SK-N-SH (cell line): ENCODE results near the gene IFITM1. TPM values are rescaled to one million over a fixed set of nuclear protein-coding genes. Genes with fewer than 3 reads are reported as not detected.

Experiments used
- CTCF ChIA-PET: fragments of 300-600, 350-600 bp; formaldehyde crosslinking; extraction: SDS; loops from one replicate; lab custom pipeline; 2021; lab: Yijun Ruan, JAX
- POLR2A ChIA-PET: fragments of 350-600 bp; sonication (Branson Sonifier 250); formaldehyde crosslinking; extraction: SDS; loops from one replicate; lab custom pipeline; 2020; ENCODE audit warnings: antibody characterized with exemption, inconsistent platforms; lab: Yijun Ruan, JAX
- DNase-seq: peaks from one replicate; pipeline ENCODE4 v3.0.0; 2012
- H2AFZ ChIP-seq: fragments of 200-600 bp; sonication (generic); 2 replicates; pipeline ENCODE4 v1.8.1; 2016; ENCODE audit warnings: antibody characterized with exemption, mild to moderate bottlenecking, low read depth
- H3F3A ChIP-seq: fragments of 200-600 bp; sonication (generic); replicated peaks from 2 replicates; pipeline ENCODE3; 2016; ENCODE audit warnings: antibody characterized with exemption, mild to moderate bottlenecking; ENCODE audit not compliant: insufficient read depth
- H3K27ac ChIP-seq, 2 experiments: fragments of 200-500 bp in 1 of 2; fragments of 200-600 bp in 1 of 2; sonication (Bioruptor generic) in 1 of 2; sonication (generic), shearing (Covaris generic) in 1 of 2; 2 replicates each; pipeline versions ENCODE4 v1.5.1 to v1.6.1; 2014 to 2016; ENCODE audit warnings: low read depth in 2 of 2, inconsistent platforms in 1 of 2, low read length in 1 of 2, mild to moderate bottlenecking in 1 of 2, mixed read lengths in 1 of 2
- H3K27me3 ChIP-seq: fragments of 200-600 bp; sonication (generic), shearing (Covaris generic); 2 replicates; pipeline ENCODE4 v1.6.1; 2016; ENCODE audit warnings: mixed run types; ENCODE audit not compliant: insufficient read depth
- H3K36me3 ChIP-seq, 2 experiments: fragments of 200-500 bp in 1 of 2; fragments of 200-600 bp in 1 of 2; sonication (Bioruptor generic) in 1 of 2; sonication (generic) in 1 of 2; replicated peaks in 1 of 2; 2 replicates each; pipeline versions ENCODE3 to v1.5.1; 2014 to 2016; ENCODE audit warnings: low read length in 1 of 2, mild to moderate bottlenecking in 1 of 2; ENCODE audit not compliant: insufficient read depth in 2 of 2, control insufficient read depth in 1 of 2
- H3K4me1 ChIP-seq, 2 experiments: fragments of 200-500 bp in 1 of 2; fragments of 200-600 bp in 1 of 2; sonication (Bioruptor generic) in 1 of 2; sonication (generic), shearing (Covaris generic) in 1 of 2; 2 replicates each; pipeline versions ENCODE4 v1.5.1 to v1.6.1; 2014 to 2016; ENCODE audit warnings: low read depth in 1 of 2, low read length in 1 of 2, mixed run types in 1 of 2; ENCODE audit not compliant: insufficient read depth in 2 of 2, control insufficient read depth in 1 of 2
- H3K4me2 ChIP-seq: fragments of 200-600 bp; sonication (generic), shearing (Covaris generic); 2 replicates; pipeline ENCODE4 v1.6.1; 2017; ENCODE audit warnings: mixed run types
- H3K4me3 ChIP-seq, 2 experiments: fragments of 200-500 bp in 1 of 2; fragments of 200-600 bp in 1 of 2; sonication (Bioruptor generic) in 1 of 2; sonication (generic), shearing (Covaris generic) in 1 of 2; 2 replicates each; pipeline versions ENCODE4 v1.5.1 to v1.8.1; 2014 to 2016; ENCODE audit warnings: low read depth in 2 of 2, inconsistent platforms in 1 of 2, low read length in 1 of 2, mild to moderate bottlenecking in 1 of 2, mixed read lengths in 1 of 2, moderate library complexity in 1 of 2
- H3K79me2 ChIP-seq: fragments of 200-600 bp; sonication (generic); 2 replicates; pipeline ENCODE4 v1.8.1; 2017; ENCODE audit warnings: mild to moderate bottlenecking; ENCODE audit not compliant: insufficient read depth
- H3K9ac ChIP-seq: fragments of 200-600 bp; sonication (generic); 2 replicates; pipeline ENCODE4 v1.6.1; 2017; ENCODE audit warnings: mixed run types
- H3K9me2 ChIP-seq: fragments of 200-600 bp; sonication (generic); 2 replicates; pipeline ENCODE4 v1.6.1; 2017; ENCODE audit warnings: mixed run types
- H3K9me3 ChIP-seq: fragments of 200-600 bp; sonication (generic); 2 replicates; pipeline ENCODE4 v1.6.1; 2017; ENCODE audit warnings: mixed run types, mild to moderate bottlenecking, moderate library complexity
- H4K20me1 ChIP-seq: fragments of 200-600 bp; sonication (generic); 2 replicates; pipeline ENCODE4 v1.6.1; 2017; ENCODE audit warnings: mild to moderate bottlenecking, mixed run types; ENCODE audit not compliant: insufficient read depth
- CHD2 ChIP-seq: fragments of 150-350 bp; IDR thresholded peaks from 2 replicates; pipeline ENCODE4 v1.6.1; 2018; ENCODE audit warnings: low read length; ENCODE audit not compliant: partially characterized antibody
- CTCF ChIP-seq: fragments of 200-600 bp; sonication (generic); IDR thresholded peaks from 2 replicates; pipeline ENCODE4 v1.6.1; 2017; ENCODE audit warnings: antibody characterized with exemption, mild to moderate bottlenecking, moderate library complexity
- EZH2phosphoT487 ChIP-seq: fragments of 200-600 bp; sonication (generic); IDR thresholded peaks from 2 replicates; pipeline ENCODE4 v1.6.1; 2017; ENCODE audit warnings: low read depth, mixed run types, mild to moderate bottlenecking, antibody characterized with exemption, moderate library complexity, borderline replicate concordance
- FOXJ3 ChIP-seq: sonication (generic); formaldehyde crosslinking; IDR thresholded peaks from 2 replicates; pipeline ENCODE4 v1.5.1; 2020; ENCODE audit warnings: mild to moderate bottlenecking, missing genetic modification reagents
- FOXM1 ChIP-seq: IDR thresholded peaks from 2 replicates; pipeline ENCODE4 v1.4.0; 2012; ENCODE audit warnings: low read depth, mild to moderate bottlenecking
- GATA2 ChIP-seq: sonication (generic); formaldehyde crosslinking; IDR thresholded peaks from 2 replicates; pipeline ENCODE4 v1.5.0; 2020; ENCODE audit warnings: mild to moderate bottlenecking, missing genetic modification reagents
- JUND ChIP-seq: IDR thresholded peaks from 2 replicates; pipeline ENCODE4 v1.4.0; 2012
- PBX3 ChIP-seq: IDR thresholded peaks from 2 replicates; pipeline ENCODE4; 2012
- POLR2AphosphoS5 ChIP-seq: IDR thresholded peaks from 2 replicates; pipeline ENCODE4 v1.6.1; 2012; ENCODE audit warnings: low read depth, low read length
- RAD21 ChIP-seq: IDR thresholded peaks from 2 replicates; pipeline ENCODE4 v1.6.1; 2012; ENCODE audit warnings: mild to moderate bottlenecking, low read length
- RCOR1 ChIP-seq: fragments of 150-350 bp; IDR thresholded peaks from 2 replicates; pipeline ENCODE4 v1.6.1; 2017; ENCODE audit warnings: antibody characterized with exemption, low read length
- RFX5 ChIP-seq: IDR thresholded peaks from 2 replicates; pipeline ENCODE4 v1.6.1; 2012; ENCODE audit warnings: mild to moderate bottlenecking, improper control_type of control experiment, low read length
- TEAD4 ChIP-seq: IDR thresholded peaks from 2 replicates; pipeline ENCODE4 v1.4.0; 2012; ENCODE audit warnings: mild to moderate bottlenecking, borderline replicate concordance; ENCODE audit not compliant: insufficient read depth
- YY1 ChIP-seq: IDR thresholded peaks from 2 replicates; pipeline ENCODE4 v1.4.0; 2012; ENCODE audit warnings: low read depth, mild to moderate bottlenecking
- WGBS: methylation state at CpG from one replicate; pipeline ENCODE4 v1.1.6; 2017; ENCODE audit warnings: low lambda C conversion rate; 5-methylcytosine and 5-hydroxymethylcytosine counted together
- polyA plus RNA-seq, 3 experiments: library from polyadenylated mRNA; depleted of rRNA; stranded (reverse); fragments of >200 nt; gene quantifications; 2 replicates each; pipeline ENCODE4 v1.2.3, GENCODE V29; 2012
- TF ChIP-seq, protein P1 (sequence below): fragments of 150-350 bp; IDR thresholded peaks from 2 replicates; pipeline ENCODE4 v1.6.1; 2017; ENCODE audit warnings: antibody characterized with exemption, low read length, low read depth, borderline replicate concordance

IFITM1 gene
- polyA plus RNA-seq, 1 of the 3 experiments (the other 2 are of a cell fraction), result 19.4 TPM

- no peaks in the 10 kb centered on the region for H4K20me1 ChIP-seq
- no peaks in the 10 kb centered on the region for H3K9me3 ChIP-seq
- H2AFZ ChIP-seq, result no peak overlapping the region
- DNase-seq, result no peak
- no peak for TF ChIP-seq JUND
- no peak for TF ChIP-seq YY1
- no peak for TF ChIP-seq PBX3
- no peak for TF ChIP-seq POLR2AphosphoS5
- no peak for TF ChIP-seq FOXJ3 (CRISPR knock-in tag)
- TF ChIP-seq CHD2, result no peak
- no peak for TF ChIP-seq RCOR1
- no peak for TF ChIP-seq RFX5
- TF ChIP-seq CTCF, result no peak
- no peak for TF ChIP-seq GATA2 (CRISPR knock-in tag)
- TF ChIP-seq TEAD4, result no peak
- TF ChIP-seq, protein P1, sequence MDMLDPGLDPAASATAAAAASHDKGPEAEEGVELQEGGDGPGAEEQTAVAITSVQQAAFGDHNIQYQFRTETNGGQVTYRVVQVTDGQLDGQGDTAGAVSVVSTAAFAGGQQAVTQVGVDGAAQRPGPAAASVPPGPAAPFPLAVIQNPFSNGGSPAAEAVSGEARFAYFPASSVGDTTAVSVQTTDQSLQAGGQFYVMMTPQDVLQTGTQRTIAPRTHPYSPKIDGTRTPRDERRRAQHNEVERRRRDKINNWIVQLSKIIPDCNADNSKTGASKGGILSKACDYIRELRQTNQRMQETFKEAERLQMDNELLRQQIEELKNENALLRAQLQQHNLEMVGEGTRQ, result no peak
- no peak for TF ChIP-seq RAD21
- no peak for TF ChIP-seq EZH2phosphoT487
- no peaks in the 10 kb centered on the region for H3K9me2 ChIP-seq
- no peak overlapping the region for H3K9ac ChIP-seq
- H3K36me3 ChIP-seq, result no peaks in the 10 kb centered on the region
- H3K27me3 ChIP-seq, result no peaks in the 10 kb centered on the region
- WGBS, result 82% methylated on average over 17 of the region's 18 CpGs
- H3K4me2 ChIP-seq, result no peak overlapping the region
- no peak overlapping the region for H3K4me3 ChIP-seq
- H3F3A ChIP-seq, result no peaks in the 10 kb centered on the region
- H3K4me1 ChIP-seq, result peaks cover 7% of the 10 kb centered on the region in 2 experiments; a peak in 3 of 4 replicates
- H3K79me2 ChIP-seq, result no peaks in the 10 kb centered on the region
- CTCF ChIA-PET, result interaction anchor here (0.6 kb wide), 1 partner anchor 8 kb away, joined by 3 read pairs; no protein-coding TSS in a partner anchor
- no peak overlapping the region for H3K27ac ChIP-seq
- POLR2A ChIA-PET, result no interaction called here
These were observed 36.9 kb downstream of the IFITM1 start for GRCh38 chr11:350723-351255.

DNA sequence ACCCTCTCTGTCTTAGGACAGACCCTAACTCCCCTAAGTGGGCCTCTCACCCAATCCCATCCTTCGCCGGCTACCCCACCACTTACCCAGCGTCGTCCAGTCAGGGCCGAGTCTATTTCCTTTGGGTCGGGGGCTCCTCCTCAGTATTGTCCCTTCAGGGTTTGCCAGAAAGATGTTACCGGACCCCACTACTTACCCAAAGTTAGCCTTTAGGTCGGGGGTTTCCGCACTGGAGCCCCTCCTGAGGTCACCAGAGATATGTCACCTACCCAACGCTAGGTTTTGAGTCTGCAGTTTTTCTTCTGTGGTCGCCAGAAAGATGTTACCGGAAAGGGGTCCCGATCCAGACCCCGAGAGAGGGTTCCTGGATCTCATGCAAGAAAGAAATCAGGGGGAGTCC lies 37.6 kb downstream of the IFITM1 start:
- Histone ChIP-seq H3K9me2 (no peaks in the 10 kb centered on the region), H3K4me3 (no peak overlapping the region), H3K79me2 (no peaks in the 10 kb centered on the region), H3K27ac (no peak overlapping the region), H3F3A (no peaks in the 10 kb centered on the region), H3K4me2 (no peak overlapping the region), H2AFZ (no peak overlapping the region), H3K4me1 (peaks cover 7% of the 10 kb centered on the region in 2 experiments; a peak in 3 of 4 replicates), H4K20me1 (no peaks in the 10 kb centered on the region), H3K27me3 (no peaks in the 10 kb centered on the region), H3K36me3 (no peaks in the 10 kb centered on the region), H3K9ac (no peak overlapping the region), H3K9me3 (no peaks in the 10 kb centered on the region)
- CTCF ChIA-PET, result interaction anchor here (0.6 kb wide), 1 partner anchor 8 kb away, joined by 3 read pairs; no protein-coding TSS in a partner anchor
- no peak for TF ChIP-seq POLR2AphosphoS5
- no peak for TF ChIP-seq RFX5
- no peak for TF ChIP-seq FOXM1
- POLR2A ChIA-PET, result no interaction called here
- DNase-seq, result no peak
- WGBS, result 93% methylated on average over 14 of the region's 14 CpGs
